Heart left ventricle (tissue), 16 donors: Measurements from ENCODE around the gene TRPM7. TPM values are rescaled to one million over a fixed set of nuclear protein-coding genes. Genes with fewer than 3 reads are reported as not detected.
"Not testable (repeated sequence)": the region's sequence is repeated elsewhere in the genome, so short reads cannot be mapped to it uniquely, and the experiment has no call there.

Source experiments
- ATAC-seq, 4 donors: fragments of 200-7000 bp; cut with Tn5 transposase; one replicate each; pipeline ENCODE4 v1.9.1; 2020 to 2022; ENCODE audit warnings: moderate library complexity in 4 of 4, mild to moderate bottlenecking in 3 of 4, moderate number of reproducible peaks in 1 of 4
- DNase-seq, 5 donors: peaks; one replicate each; pipeline ENCODE4 v3.0.0-alpha.2; 2020
- H3K27ac ChIP-seq, 12 donors: fragments of 200-600 bp; sonication (generic) in 4 of 12; one replicate each; pipeline versions ENCODE4 v1.5.0 to v1.8.0; 2016 to 2022; ENCODE audit warnings: mild to moderate bottlenecking in 2 of 12
- H3K27me3 ChIP-seq, 9 donors: fragments of 200-600 bp; sonication (generic) in 2 of 9; one replicate each; pipeline versions ENCODE4 v1.5.1 to v1.8.0; 2016 to 2022; ENCODE audit warnings: mild to moderate bottlenecking in 3 of 9
- H3K36me3 ChIP-seq, 9 donors: fragments of 200-600 bp; sonication (generic) in 2 of 9; one replicate each; pipeline versions ENCODE4 v1.5.0 to v1.8.0; 2018 to 2022; ENCODE audit warnings: mild to moderate bottlenecking in 2 of 9
- H3K4me1 ChIP-seq, 12 donors: fragments of 200-600 bp; sonication (generic) in 4 of 12; one replicate each; pipeline versions ENCODE4 v1.5.0 to v1.8.0; 2016 to 2022; ENCODE audit warnings: mild to moderate bottlenecking in 3 of 12
- H3K4me3 ChIP-seq, 12 donors: fragments of 200-600 bp; sonication (generic) in 4 of 12; one replicate each; pipeline versions ENCODE4 v1.5.0 to v1.8.0; 2017 to 2022; ENCODE audit warnings: mild to moderate bottlenecking in 9 of 12, moderate library complexity in 4 of 12
- H3K9me3 ChIP-seq, 12 donors: fragments of 200-600 bp; sonication (generic) in 4 of 12; one replicate each; pipeline versions ENCODE4 v1.5.0 to v1.8.0; 2016 to 2022; ENCODE audit warnings: mild to moderate bottlenecking in 1 of 12
- CTCF ChIP-seq, 12 donors: fragments of 200-600 bp; sonication (generic) in 4 of 12; IDR thresholded peaks; one replicate each; pipeline versions ENCODE4 v1.5.0 to v1.8.0; 2018 to 2022; ENCODE audit warnings: antibody characterized with exemption in 12 of 12, mild to moderate bottlenecking in 5 of 12
- POLR2A ChIP-seq, 2 donors: fragments of 450-650 bp; IDR thresholded peaks; one replicate each; pipeline ENCODE4 v1.6.1; 2017; ENCODE audit warnings: antibody characterized with exemption in 2 of 2, mild to moderate bottlenecking in 2 of 2, moderate library complexity in 2 of 2
- WGBS, 4 donors: extraction: QIAGEN DNeasy Blood & Tissue Kit in 2 of 4; methylation state at CpG; one replicate each; pipeline versions ENCODE4 v1.1.5 to v1.1.7; 2013 to 2018; 5-methylcytosine and 5-hydroxymethylcytosine counted together
- intact Hi-C, 10 donors: fragments of 100-400 bp; cut with DNase I; formaldehyde crosslinking; loops; one replicate each; pipeline versions ENCODE4 v1.11.1 to v1.14.2; 2022
- polyA plus RNA-seq, 2 donors: library from polyadenylated mRNA; stranded (reverse); fragments of 200-250 nt; gene quantifications; one replicate each; pipeline ENCODE4 v1.2.3, GENCODE V29; 2013
- total RNA-seq, 9 donors: library from RNA; depleted of rRNA in 2 of 9; stranded (reverse); fragments of >200 nt in 2 of 9; fragmentation: NEBNext Ultra II Directional in 3 of 9; extraction: Animal tissue kit (Norgen Biotek cat#: 25700) in 3 of 9; gene quantifications; one replicate each; pipeline versions ENCODE4 v1.1.0 to v1.2.4, GENCODE V29; 2016 to 2023
- donor health status: ischemic (EF 13 %, LVEDD 7.1; RV severe dilation, severe dysfunction).
- donor health status: healthy with polysubstance abuse.
- donor health status: DM: no; HTN: yes; CAD: no.
- donor health status: DM: no; HTN: no; CAD: no.
- donor health status: ischemic (EF 25% LVEDD 6.9; RV normal size, moderate dysfunction).
- donor health status: ischemic (EF 25% LVEDD 5.7; RV mildly dilated, moderate dysfunction).
- donor health status: healthy.
- donor health status: DM: yes; HTN: yes; CAD: no.
- donor health status: ischemic (EF 35%, LVEDD 5.7; RV mildly dilated, moderate dysfunction).
- donor health status: nonischemic (EF 11% LVEDD 7.7; RV severe dilation, severe dysfunction).
- donor health status: DM: yes; HTN: yes; CAD: no.
- donor health status: PGD.
- donor health status: ischemic (EF 29% LVEDD 5.4; RV normal size, mild dysfunction).
- donor health status: nonischemic (EF 23%, LVEDD 6.1; RV moderate dilation, normal function).

Gene TRPM7
- total and polyA plus RNA-seq, 11 donors: 11.9 to 49.3 (median 30.6) TPM

- DNase-seq (no peak), ATAC-seq (no peak)
- Histone ChIP-seq H3K9me3 (no peaks in the 10 kb centered on the region), H3K27ac (no peak overlapping the region), H3K4me3 (no peak overlapping the region), H3K4me1 (no peaks in the 10 kb centered on the region), H3K36me3 (peaks cover 0 to 100% (median 87%) of the 10 kb centered on the region in 9 donors), H3K27me3 (no peaks in the 10 kb centered on the region)
- WGBS, 4 donors: 90 to 95% (median 95%) methylated on average over 5 of the region's 5 CpGs
- TF ChIP-seq CTCF (IDR thresholded peaks at IDR 0.05) (no peak), POLR2A (IDR thresholded peaks at IDR 0.05) (no peak)
- intact Hi-C loops: no loop called here
Measured at GRCh38 chr15:50613600-50613999, 73.0 kb downstream of the TRPM7 start.

GRCh38 chr15:50607129-50607528 lies 79.5 kb downstream of the TRPM7 start:
- Histone ChIP-seq H3K27me3 (no peaks in the 10 kb centered on the region), H3K4me1 (no peaks in the 10 kb centered on the region), H3K27ac (no peak overlapping the region), H3K4me3 (no peak overlapping the region), H3K36me3 (peaks cover 0 to 100% (median 98%) of the 10 kb centered on the region in 9 donors), H3K9me3 (no peaks in the 10 kb centered on the region)
- intact Hi-C loops: loop anchor here in 1 of 10 donors (10.0 kb wide), 1 partner anchor 128 kb away; no protein-coding TSS in a partner anchor
- TF ChIP-seq POLR2A (IDR thresholded peaks at IDR 0.05) (no peak), CTCF (IDR thresholded peaks at IDR 0.05) (no peak)
- 95 to 97% (median 96%) methylated on average over 1 of the region's 1 CpG for WGBS, 4 donors
- ATAC-seq (no peak), DNase-seq (no peak)

GRCh38 chr15:50605462-50605861 lies 81.1 kb downstream of the TRPM7 start:
- no peak for ATAC-seq
- no peaks in the 10 kb centered on the region for H3K4me1 ChIP-seq
- no peaks in the 10 kb centered on the region for H3K27me3 ChIP-seq
- intact Hi-C loops: loop anchor here in 1 of 10 donors (10.0 kb wide), 1 partner anchor 129 kb away; no protein-coding TSS in a partner anchor
- WGBS, 4 donors: 88 to 92% (median 90%) methylated on average over 2 of the region's 2 CpGs
- no peaks in the 10 kb centered on the region for H3K9me3 ChIP-seq
- no peak for TF ChIP-seq POLR2A (IDR thresholded peaks at IDR 0.05)
- TF ChIP-seq CTCF (IDR thresholded peaks at IDR 0.05): no peak
- no peak overlapping the region for H3K27ac ChIP-seq
- DNase-seq: no peak
- H3K4me3 ChIP-seq: no peak overlapping the region
- H3K36me3 ChIP-seq: peaks cover 0 to 100% (median 96%) of the 10 kb centered on the region in 9 donors

GRCh38 chr15:50602028-50602427 lies 84.6 kb downstream of the TRPM7 start:
- H3K27me3 ChIP-seq, H3K4me1 ChIP-seq, H3K4me3 ChIP-seq, DNase-seq, H3K9me3 ChIP-seq, H3K27ac ChIP-seq, ATAC-seq: not testable (repeated sequence)
- H3K36me3 ChIP-seq: peaks cover 0 to 100% (median 94%) of the 10 kb centered on the region in 9 donors
- WGBS, 4 donors: 91 to 99% (median 95%) methylated on average over 4 to 5 of the region's 5 CpGs
- intact Hi-C loops: loop anchor here in 1 of 10 donors (10.0 kb wide), 1 partner anchor 133 kb away; no protein-coding TSS in a partner anchor

- DNase-seq (no peak), ATAC-seq (no peak)
- H3K27me3 ChIP-seq: no peaks in the 10 kb centered on the region
- no peak overlapping the region for H3K4me3 ChIP-seq
- intact Hi-C loops: loop anchor here in 2 of 10 donors (10.0 kb wide), 2 partner anchors 50 to 100 kb away; no protein-coding TSS in a partner anchor
- H3K4me1 ChIP-seq: no peaks in the 10 kb centered on the region
- H3K27ac ChIP-seq: no peak overlapping the region
- no peak for TF ChIP-seq CTCF (IDR thresholded peaks at IDR 0.05)
- no peak for TF ChIP-seq POLR2A (IDR thresholded peaks at IDR 0.05)
- 85 to 90% (median 88%) methylated on average over 2 of the region's 2 CpGs for WGBS, 4 donors
- no peaks in the 10 kb centered on the region for H3K9me3 ChIP-seq
- peaks cover 0 to 100% (median 100%) of the 10 kb centered on the region in 9 donors for H3K36me3 ChIP-seq
Measured at GRCh38 chr15:50594311-50594710, 92.3 kb downstream of the TRPM7 start.
